HG03045 (cell line): ENCODE results near the gene LY6G6D.
"Not testable (repeated sequence)": the region's sequence is repeated elsewhere in the genome, so short reads cannot be mapped to it uniquely, and the experiment has no call there.

ENCODE experiments used
- ATAC-seq: cut with Tn5 transposase; IDR thresholded peaks from one replicate; pipeline ENCODE4 v1.9.1; 2021; ENCODE audit warnings: mild to moderate bottlenecking, moderate library complexity; ENCODE audit not compliant: unreplicated experiment

LY6G6D gene

DNA sequence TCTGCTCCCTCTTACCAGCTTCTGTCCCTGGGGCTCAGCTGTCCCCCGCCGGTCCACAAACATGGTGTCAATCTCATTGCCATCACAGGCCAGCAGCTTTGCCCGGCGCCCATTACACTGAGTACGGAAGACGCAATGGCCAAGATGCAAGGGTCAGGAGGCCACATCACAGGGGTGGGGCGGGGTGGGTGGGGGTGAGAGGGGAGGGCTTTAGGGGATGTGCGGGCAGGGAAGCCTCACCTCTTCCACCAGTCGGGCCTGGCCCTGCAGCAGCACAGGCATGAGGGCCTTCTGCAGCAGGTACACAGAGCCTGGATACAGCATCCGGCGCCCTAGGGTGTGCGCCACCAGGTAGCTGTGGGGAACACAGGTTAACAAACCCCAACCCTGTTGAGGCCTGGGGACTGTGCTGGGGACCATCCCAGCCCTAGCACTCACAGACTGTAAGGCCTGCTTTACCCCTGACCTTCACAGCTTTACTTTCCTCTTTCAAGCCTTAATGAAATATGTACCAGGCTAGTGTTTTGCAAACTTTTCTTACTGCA, 23.5 kb upstream of the LY6G6D start:
- ATAC-seq, result no peak

DNA sequence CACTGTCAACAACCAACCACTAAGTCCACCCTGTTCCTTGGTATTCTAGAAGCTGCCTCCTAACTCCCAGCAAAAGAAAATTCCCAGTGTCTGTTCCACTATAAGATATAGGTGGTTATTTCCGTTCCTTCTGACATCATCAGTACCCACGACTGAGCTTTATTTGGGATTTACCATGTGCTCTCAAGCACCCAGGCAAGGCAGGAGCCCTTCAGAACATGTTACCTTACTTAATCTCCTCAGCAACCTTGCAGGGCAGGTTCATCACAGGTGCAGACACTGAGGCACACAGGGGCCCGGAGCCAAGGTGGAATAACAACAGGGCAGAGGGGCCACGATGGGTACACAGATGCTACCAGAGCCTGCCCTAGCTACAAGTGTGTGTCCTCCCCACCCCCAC, 22.8 kb upstream of the LY6G6D start:
- ATAC-seq, result no peak

DNA sequence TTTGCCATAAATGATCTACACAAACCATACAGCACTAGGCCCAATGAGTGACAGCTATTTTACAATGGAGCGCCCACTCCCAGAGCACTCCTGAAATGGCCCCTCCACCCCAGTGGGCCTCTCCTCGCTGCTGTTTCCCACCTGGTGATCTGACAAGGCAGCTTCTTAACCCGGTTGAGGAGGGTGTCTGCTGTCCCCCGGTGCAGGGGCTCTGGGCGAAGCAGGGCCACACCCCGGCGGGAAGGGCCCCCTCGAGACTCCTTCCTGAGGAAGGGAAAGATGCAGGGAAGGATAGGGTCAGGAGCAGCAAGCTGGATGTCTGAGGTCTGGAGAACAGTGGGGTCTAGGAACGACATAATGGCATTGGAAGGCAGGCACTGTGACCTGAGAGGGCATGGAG, 22.3 kb upstream of the LY6G6D start:
- ATAC-seq, result no peak

DNA sequence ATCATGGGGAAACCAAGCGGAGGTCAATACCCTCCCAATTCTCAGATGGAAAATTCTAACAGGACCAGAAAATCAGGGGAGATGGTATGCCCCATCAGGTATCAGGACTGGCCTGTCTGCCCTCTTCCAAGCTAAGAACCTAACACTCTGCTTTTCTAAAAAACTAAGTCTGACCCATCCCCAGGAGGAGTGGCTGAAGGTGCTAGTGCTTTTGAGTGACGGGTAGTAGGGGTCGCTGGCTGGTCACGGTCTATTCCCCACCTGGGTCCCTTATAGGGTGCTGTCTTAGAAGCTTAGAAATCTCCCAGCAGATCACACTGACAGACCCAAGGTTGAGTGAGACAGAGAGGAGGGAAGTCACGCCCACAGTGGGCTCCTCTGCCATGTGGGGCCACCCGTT, 21.6 kb upstream of the LY6G6D start:
- ATAC-seq, result no peak

DNA sequence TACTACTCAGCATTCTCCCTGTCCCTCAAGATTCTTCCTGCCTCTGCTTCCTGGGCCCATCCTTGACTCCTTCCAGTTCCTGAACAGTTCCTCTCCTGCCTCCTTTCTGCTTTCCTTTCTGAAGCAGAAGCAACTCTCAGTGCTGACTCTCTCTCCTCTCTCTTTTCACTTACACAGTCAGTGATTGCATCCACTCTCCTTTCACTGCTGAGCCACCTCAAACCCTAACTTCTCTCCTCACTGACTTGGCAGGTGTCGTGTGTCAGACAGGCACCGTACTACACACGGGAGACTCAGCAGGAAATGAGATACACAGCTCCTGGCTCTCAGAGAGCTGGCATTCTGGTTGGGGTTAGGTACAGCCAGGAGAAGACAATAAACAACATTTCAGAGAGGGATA, 17.6 kb upstream of the LY6G6D start:
- ATAC-seq, result no peak

DNA sequence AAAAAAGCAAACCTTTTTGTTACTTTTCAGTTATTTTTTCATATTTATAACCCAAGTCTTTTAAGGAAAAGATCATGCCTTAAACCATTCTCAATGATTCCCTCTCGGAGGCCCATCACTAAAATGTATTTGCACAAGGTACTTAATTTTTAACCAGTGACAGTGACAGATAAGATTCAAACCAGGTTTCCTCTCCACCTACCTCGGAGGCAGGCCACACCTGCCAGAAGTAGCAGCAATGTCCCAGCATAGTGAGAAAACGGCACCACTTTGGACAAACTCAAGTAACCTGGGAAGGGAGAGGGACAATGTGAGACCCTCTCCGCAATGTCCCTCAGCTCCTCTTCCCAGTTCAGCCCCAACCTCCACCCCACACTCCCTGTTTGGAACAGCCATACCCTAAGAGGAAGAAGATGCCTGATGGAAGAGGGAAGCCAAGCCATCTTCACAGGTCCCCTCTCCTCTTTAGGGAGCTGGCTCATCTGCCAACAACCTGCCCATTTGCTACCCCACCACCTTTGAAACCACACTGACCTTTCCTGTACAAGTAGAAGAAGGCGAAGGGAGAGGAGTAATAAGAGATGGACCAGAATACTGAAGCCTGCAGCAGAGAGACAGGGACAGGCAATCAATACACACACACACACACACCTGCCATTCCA, 14.3 kb upstream of the LY6G6D start:
- no peak for ATAC-seq

DNA sequence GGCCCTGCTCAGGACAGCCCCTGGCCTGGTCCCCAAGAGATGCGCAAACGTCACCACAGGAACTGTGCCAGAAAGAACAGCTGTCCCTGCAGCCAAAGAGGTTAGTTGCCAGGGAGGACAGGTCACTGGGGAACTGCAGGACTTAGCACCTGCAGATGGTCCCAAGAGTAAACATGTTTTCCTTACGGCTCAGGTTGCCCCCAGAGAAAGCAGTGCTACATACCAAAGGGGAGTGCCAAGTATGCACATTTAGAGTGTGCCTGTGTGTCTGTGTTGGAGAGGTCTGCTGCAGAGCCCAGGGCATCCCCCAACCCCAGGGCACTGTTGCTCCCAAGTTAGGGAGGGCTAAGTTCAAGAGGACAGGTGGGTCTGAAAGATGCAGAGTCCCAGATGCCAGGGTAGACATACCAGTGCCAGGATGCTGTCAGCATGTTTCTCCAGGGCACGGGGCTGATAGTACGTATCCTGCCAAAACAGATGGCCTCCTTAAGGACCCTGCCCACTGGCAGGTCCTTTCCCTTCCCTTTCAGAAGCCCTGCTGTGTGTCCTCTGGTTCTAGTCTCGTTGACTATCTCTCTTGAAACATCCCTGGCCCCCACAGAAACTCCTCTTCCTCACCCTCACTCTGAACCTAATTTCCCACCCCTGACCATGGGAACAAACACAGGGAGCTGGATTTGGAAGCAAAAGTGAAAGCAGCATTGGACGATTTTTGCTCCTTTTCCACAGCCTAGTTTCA, 13.3 kb upstream of the LY6G6D start:
- no peak for ATAC-seq

DNA sequence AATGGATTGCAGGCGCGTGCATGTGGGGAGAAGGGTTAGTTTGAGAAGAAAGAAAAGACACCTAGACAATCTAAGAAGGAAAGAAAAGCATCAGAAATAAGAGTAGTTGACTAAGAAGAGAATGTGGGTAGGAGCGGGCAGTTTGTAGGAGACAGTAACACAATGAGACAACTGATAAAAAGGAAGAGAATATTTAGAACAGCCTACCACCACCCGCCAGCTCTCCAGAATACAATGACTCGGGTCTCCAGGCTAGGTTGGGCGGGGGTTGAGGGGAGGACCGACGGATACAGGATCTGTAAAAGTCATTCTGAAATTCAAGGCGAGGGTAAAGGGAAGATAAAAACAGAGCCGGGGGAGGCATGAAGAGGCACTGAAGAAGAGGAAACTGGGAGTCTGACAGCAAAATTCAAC, 12.7 kb upstream of the LY6G6D start:
- ATAC-seq, result peak; percentile 3

DNA sequence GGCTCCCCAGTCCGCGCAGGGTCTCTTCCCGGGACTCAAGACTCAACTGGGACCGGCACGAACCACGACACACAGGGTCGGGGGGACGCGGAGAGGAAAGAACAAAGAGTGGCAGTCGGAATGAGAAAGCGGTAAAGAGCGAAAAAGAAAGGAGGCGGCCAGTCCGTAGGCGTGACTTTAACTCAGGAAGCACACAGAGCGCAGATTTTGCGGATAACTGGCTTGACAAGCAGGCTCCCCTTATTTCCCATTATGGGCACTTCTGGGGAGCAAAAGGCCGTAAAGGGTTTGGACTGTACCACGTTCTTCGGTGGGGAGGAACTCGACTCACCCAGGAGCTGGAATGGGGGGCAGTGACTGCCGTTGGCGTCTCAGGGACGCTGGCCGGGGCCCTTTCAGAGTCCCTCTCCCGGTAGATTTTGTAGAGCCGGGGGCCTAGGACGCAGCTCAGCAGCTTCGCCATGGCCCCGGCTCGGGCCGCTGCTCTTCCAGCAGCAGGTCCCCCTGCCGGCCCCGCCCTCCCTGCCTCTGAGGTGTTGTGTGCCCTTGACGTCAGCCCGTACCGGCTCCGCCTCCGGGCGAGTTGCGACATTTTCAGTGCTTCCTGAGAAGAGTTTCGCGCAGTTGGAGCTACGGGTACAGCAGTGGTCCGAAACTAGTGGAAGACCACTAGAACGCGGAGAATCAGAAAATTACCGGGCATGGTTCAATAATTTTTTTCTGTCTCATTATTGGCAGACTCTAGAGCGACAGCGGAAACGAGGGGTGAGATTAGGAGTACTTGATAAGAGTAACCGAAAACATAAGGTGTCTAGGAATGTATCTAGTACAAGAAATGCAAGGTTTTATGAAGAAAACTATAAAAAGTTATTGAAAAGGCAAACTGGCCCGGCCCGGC, 12.1 kb upstream of the LY6G6D start, which contains the start of gene ABHD16A:
Gene ABHD16A (minus strand): TSS at position 506 of the 898 bp plus-strand sequence. CDS start 43 bp downstream, at position 463.
- ATAC-seq, result peak; percentile 92

DNA sequence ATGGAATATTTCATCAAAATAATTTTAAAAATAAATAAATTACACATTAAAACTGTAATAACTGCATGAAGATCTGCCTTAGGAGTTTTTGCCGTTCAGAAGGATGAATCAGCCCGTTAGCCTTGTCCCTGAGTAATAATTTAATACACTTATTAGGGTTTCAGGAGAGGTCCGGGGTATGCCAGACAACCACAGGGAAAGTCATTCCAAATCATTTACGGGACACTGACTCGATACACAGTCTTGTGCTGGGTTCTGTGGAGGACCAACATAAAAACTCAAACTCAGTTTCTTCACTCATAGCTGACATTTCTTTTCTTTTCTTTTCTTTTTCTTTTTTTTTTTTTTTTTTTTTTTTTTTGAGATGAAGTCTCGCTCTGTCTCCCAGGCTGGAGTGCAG, 9.2 kb upstream of the LY6G6D start:
- ATAC-seq, result no peak

DNA sequence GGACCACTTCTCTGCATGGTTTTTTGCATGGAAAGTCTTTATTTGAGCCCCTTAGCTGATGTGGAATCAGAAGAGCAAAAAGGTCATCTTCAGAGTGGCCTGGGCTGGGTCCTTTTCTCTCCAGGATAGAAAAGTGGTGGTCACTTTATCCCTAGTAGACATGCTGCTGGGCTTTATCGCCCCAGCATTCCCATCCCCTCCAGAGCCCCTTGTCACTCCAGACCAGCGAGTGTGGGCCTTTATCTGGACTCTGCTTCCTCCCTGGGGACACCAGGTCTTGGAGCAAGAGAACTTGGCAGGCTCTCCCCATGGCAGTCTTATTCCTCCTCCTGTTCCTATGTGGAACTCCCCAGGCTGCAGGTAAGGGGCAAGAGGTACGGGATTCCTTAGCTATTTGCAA, 8.5 kb upstream of the LY6G6D start, which contains the start of gene LY6G6F:
Gene LY6G6F (plus strand): TSS at position 268 of the 400 bp plus-strand sequence. CDS start 41 bp downstream, at position 309.
- ATAC-seq, result no peak

DNA sequence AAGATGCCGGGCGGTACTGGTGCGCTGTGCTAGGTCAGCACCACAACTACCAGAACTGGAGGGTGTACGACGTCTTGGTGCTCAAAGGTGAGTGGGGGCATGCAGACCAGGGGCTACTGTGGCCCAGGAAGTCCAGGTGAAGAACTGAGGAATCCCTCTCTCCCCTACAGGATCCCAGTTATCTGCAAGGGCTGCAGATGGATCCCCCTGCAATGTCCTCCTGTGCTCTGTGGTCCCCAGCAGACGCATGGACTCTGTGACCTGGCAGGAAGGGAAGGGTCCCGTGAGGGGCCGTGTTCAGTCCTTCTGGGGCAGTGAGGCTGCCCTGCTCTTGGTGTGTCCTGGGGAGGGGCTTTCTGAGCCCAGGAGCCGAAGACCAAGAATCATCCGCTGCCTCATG, 7.4 kb upstream of the LY6G6D start:
- ATAC-seq, result no peak

DNA sequence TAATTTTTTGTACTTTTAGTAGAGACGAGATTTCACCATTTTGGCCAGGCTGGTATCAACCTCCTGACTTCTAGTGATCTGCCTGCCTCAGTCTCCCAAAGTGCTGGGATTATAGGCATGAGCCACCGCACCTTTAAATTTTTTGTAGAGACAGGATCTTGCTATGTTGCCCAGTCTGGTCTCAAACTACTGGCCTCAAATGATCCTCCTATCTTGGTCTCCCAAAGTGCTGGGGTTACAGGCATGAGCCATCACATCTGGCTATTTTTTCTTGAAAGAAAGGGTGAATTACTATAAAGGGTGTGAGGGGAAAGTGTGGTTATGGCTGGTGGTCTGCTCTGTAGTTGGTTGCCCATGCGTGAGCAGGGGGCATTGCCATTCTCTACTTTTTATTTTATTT, 6.9 kb upstream of the LY6G6D start:
- no peak for ATAC-seq

DNA sequence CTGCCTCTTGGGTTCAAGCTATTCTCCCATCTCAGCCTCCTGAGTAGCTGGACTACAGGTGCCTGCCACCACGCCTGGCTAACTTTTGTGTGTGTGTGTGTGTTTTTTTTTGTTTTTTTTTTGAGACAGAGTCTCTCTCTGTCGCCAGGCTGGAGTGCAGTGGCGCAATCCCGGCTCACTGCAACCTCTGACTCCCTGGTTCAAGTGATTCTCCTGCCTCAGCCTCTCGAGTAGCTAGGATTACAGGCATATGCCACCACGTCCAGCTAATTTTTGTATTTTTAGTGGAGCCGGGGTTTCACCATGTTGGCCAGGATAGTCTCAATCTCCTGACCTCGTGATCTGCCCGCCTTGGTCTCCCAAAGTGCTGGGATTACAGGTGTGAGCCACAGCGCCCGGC, 6.0 kb upstream of the LY6G6D start:
- not testable (repeated sequence) for ATAC-seq

DNA sequence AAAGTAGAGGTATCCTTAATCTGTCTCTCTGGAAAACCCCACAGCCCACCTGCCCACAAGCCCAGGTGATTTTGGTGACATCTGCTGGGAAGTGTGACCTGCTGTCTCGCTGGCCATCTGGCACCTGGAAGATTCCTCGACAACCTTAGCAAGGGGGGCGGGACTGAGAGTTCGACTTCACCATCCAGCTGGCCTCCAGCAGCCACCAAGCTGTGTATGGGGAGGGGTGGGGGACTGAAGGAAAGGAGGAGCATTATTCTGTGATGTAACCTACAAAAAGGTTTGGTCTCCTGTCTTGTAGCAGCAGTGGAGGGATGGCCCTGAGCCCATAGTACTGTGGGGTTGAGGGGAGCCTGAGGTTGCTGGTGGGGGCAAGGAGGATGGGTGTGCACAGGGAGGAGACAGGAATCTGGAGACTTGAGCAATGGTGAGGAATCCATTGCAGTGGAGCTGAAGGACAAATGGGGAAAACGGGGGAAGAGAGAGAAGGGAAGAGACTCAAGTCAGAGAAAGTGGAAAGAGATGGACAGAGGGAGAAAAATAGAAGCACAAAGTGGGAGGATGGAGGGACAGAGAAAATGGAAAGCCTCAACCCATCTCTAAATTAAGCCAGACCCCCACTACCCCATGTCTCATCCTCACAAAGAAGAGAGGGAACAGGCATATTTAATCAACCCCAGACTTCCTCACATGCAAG, 4.5 kb upstream of the LY6G6D start:
- ATAC-seq, result no peak

DNA sequence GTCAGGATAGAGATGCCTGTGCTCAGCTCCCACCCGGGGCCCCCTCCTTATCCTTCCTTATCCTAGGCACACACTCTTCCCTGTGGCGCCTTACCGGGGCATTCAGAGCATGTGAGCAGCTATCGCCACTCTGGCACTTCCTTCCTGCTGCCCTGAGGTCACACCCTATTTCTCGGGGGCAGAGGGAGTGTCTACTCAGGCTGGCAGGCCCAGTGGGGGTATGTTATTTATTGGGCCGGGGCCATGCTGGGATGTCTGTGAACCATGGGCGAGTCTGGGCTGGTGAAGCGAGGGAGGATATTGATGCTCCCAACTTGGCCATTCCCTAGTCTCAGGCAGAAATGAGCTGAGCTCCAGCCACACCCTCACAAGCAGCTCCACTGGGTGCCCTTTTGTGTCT, 3.9 kb upstream of the LY6G6D start:
- ATAC-seq, result no peak

DNA sequence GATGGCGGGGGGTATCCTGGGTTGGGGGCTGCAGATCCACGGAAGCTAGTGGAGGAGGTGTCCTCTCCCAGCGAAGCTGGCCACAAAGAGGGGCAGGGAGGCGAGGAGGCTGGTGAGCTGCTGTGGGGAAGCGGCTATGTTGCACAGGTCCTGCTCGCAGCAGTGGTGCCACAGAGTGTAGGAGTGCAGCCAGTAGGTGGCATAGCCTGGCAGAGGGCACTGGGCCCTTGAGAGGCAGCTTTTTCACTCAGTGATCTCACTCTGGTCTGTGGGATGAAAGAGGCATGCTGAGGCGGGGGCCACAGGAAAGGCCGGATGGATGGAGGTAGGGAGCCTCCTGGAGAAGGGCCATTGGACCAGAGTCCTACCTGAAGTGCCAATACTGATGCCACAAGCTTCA, 2.9 kb upstream of the LY6G6D start:
- ATAC-seq, result no peak

DNA sequence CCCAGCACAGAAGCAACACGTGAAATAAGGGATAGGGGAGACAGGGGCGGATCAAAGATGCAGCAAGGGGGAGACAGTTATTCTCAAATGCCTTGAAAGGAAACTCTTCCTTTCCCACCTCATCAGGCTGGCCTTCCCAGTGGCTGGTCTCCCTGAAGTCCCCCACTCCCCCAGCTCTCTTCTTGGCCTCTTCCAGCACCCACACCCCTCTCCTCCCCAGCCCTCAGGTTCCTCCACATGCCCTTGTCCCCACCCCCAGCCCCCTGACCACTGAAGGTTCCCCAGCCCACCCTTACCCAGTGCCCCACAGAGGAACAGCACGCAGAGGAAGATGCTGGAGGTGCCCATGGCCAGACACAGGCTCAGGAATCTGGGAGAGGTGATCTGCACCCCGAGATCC, 1.7 kb upstream of the LY6G6D start:
- ATAC-seq, result no peak

DNA sequence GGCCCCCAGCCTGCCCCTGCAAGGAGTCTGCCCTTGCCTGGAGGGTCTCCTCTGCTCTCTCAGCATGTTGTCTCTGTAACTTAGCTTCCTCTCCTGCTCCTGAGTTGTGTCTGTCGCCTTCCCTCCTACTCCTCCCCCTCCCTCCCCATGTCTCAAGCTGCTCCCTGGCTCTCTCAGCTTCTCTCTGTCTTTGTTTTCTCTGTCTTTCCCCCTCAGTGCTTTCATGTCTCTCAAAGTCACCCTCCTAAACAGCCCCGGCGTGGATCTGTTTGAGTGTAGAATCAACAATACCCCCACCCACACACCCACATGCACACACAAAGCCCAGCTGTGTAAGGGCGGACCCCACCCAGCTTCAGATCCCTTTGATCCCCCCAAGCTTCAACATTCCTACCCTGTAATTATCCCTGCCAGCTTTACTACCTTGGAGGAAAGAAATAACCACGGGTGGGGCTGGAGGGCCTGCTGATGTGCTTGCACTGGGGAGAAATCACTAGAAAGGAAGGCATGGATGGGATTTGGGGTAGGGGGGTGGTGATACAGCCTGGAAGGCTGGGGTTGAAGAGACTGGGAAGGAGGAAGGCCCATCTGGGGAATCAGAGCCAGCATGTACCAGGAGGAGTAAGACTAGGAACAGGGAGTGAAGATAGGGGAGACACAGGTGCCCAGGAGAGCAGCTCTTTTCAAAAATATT, 1.0 kb upstream of the LY6G6D start:
- ATAC-seq, result no peak
